Germinal center (tissue), 1 donor: ENCODE measurements around the gene TRIM13.
"Not testable (repeated sequence)": the region's sequence is repeated elsewhere in the genome, so short reads cannot be mapped to it uniquely, and the experiment has no call there.

Experiments
- DNase-seq: peaks from one replicate; pipeline ENCODE4 v3.0.0; 2012; ENCODE audit warnings: mixed read lengths, low spot score

TRIM13 gene

GRCh38 chr13:50060718-50061117 is 63.9 kb downstream of the TRIM13 start:
- no peak for DNase-seq

- DNase-seq: not testable (repeated sequence)
These were observed 65.5 kb downstream of the TRIM13 start for GRCh38 chr13:50062336-50062735.

- DNase-seq: no peak
These were observed 68.9 kb downstream of the TRIM13 start for GRCh38 chr13:50065712-50066111.
